Measurements from ENCODE around the gene KAZN. TPM values are rescaled to one million over a fixed set of nuclear protein-coding genes. Genes with fewer than 3 reads are reported as not detected.

KAZN gene
- total RNA-seq, 1 donor from 2014 or later = 0.51 TPM

- no peak for DNase-seq (ENCODE audit: low read depth in 2 of 2)
Observed at GRCh38 chr1:14613926-14614325, 15.4 kb downstream of the KAZN start.

DNA sequence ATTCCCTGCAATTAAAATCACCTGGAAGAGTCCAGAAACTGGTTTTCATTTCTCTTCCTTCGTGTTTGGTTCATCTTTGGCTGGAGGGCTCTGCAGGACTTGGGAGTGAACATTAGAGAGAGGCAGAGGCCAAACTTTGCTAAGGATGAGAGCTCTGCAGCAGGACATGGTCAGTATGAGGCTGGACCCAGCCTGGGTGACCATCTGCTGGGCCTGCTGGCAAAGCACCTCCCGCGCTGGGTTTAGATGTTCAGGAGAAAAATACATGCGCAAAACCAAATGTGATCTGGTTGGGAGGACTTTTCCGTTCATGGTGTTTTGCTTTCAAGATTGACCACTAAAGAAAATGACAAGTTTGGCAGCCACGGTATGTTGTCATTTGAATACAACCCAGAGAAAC is 15.9 kb downstream of the KAZN start:
- DNase-seq (ENCODE audit: low read depth in 2 of 2) = no peak

GRCh38 chr1:14615549-14616218 is 17.2 kb downstream of the KAZN start:
- DNase-seq (ENCODE audit: low read depth in 2 of 2) = no peak

- DNase-seq (ENCODE audit: low read depth in 2 of 2) = no peak
Observed at GRCh38 chr1:14616632-14617396, 18.3 kb downstream of the KAZN start.

DNA sequence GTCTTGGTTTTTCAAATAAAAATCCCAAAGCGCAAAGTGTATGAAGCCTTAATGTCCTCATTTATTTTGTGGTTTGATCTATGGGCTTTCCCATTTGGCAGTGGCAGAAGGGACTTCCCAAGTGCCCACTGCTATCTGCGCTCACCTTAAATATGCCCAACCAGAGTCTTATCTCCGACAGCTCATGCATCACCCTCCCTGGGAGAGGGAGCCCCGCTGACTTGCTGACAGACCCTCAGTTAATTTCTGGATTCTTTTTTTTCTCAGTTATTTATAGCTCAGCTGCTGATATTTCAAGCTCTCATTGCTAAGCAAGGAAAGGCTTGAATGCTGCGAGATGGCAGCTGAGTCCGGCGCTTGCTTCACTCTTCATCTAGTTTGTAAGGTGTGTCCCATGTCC is 19.3 kb downstream of the KAZN start:
- no peak for DNase-seq (ENCODE audit: low read depth in 2 of 2)

DNA sequence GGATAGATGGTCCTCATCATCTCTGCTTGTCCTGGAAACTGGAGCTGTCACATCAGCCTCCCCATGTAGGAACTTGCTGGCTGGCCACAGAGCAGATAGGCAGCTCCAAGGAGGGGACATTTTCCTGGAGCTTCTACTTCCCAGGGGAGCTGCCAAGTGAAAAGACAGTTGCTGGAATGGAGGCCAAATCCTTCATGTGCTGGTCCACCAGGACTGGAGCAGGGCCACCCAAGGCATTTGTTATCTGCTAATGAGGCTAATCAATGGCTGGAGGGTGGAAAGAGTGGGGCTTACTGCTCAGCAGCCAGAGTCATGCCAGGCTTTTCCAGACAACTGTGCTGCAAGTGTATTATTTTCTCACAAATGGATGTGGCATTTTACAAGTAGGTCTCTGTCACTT is 22.5 kb downstream of the KAZN start:
- DNase-seq (ENCODE audit: low read depth in 2 of 2) = no peak

DNA sequence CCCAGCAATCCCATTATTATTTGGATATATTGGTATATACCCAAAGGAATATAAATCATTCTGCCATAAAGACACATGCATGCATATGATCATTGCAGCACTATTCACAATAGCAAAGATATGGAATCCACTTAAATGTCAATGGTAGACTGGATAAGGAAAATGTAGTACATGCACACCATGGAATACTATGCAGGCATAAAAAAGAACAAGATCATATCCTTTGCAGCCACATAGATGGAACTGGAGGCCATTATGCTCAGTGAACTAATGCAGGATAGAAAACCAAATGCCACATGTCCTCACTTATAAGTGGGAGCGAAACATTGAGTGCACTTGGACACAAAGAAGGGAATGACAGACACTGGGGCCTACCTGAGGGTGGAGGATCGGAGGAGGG is 24.6 kb downstream of the KAZN start:
- DNase-seq (ENCODE audit: low read depth in 2 of 2) = no peak

GRCh38 chr1:14624941-14625340 is 26.5 kb downstream of the KAZN start:
- DNase-seq (ENCODE audit: low read depth in 2 of 2) = no peak

DNA sequence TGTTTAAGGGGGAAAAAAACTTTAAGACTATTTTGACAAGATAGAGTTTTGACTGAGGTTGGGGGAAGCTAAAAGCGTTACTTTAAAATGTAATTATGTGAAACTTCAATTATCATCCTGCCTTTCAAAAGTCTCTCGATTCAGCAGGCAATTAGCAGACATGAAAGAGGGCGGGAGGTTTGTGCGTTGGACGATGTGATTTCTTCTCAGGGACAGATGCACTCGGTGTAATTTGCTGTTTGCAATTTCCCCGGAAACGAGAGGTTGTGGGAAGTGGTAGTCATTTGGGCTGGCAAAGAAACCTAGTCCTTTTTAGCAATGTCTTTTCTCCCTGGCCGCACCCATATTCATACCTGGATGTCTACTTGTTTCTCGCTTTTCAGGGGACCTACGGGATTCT is 27.1 kb downstream of the KAZN start:
- DNase-seq (ENCODE audit: low read depth in 2 of 2) = no peak

GRCh38 chr1:14625996-14626395 is 27.5 kb downstream of the KAZN start:
- no peak for DNase-seq (ENCODE audit: low read depth in 2 of 2)

- no peak for DNase-seq (ENCODE audit: low read depth in 2 of 2)
Observed at GRCh38 chr1:14626869-14627607, 28.6 kb downstream of the KAZN start.

GRCh38 chr1:14627608-14628489 is 29.4 kb downstream of the KAZN start:
- no peak for DNase-seq (ENCODE audit: low read depth in 2 of 2)

- DNase-seq (ENCODE audit: low read depth in 2 of 2) = no peak
Observed at GRCh38 chr1:14629363-14630014, 31.0 kb downstream of the KAZN start.

DNA sequence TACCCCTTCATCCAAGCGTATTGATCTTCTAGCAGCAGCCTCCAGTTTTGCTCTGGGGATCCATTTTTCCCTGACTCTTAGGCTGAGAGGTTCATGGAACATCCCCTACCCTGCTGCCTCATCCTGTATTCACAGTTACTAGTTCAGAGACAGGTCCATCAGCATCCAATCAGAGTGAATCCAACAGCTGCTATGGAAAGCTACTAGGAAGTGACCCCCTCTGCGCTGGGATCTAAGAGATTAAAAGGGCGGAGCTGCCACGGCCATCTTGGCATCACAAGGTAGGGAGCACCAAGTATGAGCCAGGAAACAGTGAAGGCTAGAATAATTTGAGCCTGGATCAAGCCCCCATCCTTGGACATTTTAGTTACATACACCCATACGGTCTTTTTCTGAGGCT is 32.5 kb downstream of the KAZN start:
- no peak for DNase-seq (ENCODE audit: low read depth in 2 of 2)

DNA sequence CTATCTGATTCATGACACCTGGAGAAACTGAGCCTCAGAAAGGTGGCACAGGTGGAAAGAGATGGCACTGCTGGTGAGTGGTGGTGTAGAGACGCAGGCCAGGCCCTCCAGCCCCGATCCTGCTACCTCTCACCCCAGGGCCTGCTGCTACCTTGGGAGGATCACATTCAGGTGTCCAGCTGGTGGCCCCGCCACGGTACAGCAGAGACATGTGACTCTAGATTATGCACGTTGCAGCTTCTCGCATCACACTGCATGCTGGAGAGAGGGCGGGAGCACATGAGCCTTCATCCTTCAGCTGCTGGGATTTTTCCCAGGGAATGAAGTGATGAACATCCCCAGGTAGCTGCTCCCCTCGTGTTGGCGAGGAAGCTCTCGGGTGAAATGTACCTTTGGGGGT is 32.9 kb downstream of the KAZN start:
- no peak for DNase-seq (ENCODE audit: low read depth in 2 of 2)

DNA sequence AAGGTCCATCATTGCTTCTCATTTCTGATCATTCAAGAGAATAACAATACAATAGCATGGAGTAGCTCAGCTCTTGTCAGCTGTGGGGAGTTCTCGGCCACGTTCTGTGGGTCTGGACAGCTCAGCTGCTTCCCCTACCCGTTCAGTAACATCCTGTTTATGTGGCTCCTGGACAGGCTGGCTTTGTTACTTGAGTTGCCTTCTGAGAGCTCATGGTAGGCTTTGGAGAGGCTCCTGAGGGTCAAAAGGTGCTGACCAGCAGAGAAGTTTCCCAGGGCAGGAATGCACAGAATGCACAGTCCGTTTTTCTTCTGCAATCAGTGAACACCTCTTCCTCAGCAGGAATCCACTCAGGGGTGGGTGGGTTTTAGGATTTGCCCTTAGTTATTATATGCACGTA is 36.0 kb downstream of the KAZN start:
- DNase-seq (ENCODE audit: low read depth in 2 of 2) = no peak

DNA sequence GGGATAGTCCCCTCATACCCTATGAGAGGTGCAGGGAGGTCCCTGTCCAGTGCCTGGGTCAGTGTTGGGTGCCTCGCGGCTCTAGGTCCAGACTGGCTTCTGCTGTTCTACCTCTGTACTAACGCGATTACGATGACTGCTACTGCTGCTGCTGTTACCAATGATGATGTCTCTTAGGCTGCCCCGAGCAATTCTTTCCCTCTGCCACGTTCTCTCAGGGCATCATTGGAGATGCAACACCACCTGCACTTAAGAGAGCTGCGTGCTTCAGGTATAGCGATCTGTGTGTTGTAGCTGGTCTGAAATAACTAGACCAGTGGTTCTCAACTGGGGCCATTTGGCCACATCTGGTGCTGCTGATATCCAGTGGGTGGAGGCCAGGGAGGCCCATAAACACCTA is 36.9 kb downstream of the KAZN start:
- no peak for DNase-seq (ENCODE audit: low read depth in 2 of 2)

DNA sequence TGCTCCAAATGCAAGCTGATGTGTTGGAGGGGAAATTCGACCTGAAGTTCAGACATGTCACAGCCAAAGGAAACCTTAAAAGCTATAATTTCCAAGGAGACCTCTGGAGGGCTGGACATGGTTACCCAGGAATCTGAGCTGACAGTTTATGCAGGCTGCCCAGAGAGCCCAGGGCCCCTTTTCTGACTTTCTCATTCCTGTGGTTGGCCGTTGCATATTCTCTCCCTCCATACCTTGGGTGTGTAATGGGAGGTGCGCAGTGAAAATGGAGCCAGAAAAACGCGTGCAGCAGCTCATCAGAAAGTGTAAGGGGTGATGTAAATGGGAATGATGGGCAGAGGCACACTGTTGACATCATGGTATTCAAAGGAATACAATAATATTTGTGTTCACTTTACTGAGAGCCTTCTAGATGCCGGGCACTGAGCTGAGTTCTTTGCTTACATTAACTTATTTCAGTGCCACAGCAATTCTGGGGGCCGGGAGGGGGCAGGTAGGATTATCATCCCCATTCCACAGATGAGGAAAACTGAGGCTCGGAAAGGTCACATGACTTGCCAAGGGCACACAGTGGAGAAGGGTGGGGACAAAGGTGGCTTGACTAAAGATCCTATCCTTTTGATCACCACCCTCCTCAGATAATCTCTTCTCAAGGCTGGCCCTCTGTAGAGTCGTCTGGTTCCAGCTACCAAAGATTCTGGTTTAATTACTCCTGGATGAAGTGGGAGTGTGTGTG is 38.6 kb downstream of the KAZN start:
- no peak for DNase-seq (ENCODE audit: low read depth in 2 of 2)

DNA sequence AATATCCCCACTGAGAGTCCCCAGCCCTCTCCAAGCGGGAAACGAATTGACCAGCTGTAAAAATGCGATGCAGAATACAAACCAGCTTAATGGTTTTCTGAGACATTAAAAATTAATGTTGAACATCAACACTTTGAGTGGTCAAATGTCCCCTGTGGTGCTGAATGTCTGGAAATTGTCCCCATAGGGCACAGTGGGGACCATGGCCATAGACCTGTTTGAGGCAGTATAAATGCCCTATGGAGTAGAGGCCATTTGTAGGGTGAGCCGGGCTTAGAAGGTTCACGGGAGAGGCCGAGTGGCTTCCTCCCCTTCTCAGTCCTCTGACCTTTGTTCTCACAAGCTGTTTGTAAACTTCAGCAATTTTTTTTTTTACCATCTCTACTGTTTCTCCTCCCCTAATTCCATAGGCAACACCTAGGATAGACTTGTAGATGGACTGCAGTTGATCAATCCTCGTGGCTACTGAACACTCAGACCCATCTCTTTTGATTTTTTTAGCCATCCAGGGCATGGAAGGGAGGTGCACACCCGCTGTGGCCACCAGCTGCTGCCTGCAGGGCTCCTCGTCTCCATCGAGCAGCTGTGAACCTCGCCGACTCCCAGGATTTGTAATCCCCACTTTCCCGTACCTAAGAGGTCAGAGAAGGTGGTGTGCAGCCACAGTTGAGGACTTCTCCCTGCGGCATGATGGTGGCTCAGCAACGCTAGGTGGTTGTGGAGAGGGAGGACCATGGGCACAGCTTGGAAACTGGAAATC is 41.0 kb downstream of the KAZN start:
- DNase-seq (ENCODE audit: low read depth in 2 of 2) = no peak

GRCh38 chr1:14642712-14643111 is 44.2 kb downstream of the KAZN start:
- no peak for DNase-seq (ENCODE audit: low read depth in 2 of 2)
